ENCODE measurements around the gene AGAP9. TPM values are rescaled to one million over a fixed set of nuclear protein-coding genes. Genes with fewer than 3 reads are reported as not detected.
"Not testable (repeated sequence)": the region's sequence is repeated elsewhere in the genome, so short reads cannot be mapped to it uniquely, and the experiment has no call there.

The AGAP9 gene
- total RNA-seq, 1 experiment from 2014 or later, result 8.4 TPM

DNA sequence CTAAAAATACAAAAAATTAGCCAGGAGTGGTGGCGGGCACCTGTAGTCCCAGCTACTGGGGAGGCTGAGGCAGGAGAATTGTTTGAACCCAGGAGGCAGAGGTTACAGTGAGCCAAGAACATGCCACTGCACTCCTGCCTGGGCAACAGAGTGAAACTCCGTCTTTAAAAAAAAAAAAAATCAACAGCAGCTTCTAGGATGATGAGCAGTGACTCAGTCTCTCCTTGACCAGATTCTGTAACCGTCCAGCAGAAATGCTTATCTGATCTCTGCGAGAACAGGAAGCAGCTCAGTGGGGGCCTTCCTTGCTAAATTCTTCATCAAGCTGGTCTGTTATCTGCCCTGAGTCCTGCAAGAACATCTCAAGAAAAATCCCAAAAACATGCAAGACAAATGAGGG lies 37.5 kb downstream of the AGAP9 start:
- POLR2A ChIA-PET, result not testable (repeated sequence)

DNA sequence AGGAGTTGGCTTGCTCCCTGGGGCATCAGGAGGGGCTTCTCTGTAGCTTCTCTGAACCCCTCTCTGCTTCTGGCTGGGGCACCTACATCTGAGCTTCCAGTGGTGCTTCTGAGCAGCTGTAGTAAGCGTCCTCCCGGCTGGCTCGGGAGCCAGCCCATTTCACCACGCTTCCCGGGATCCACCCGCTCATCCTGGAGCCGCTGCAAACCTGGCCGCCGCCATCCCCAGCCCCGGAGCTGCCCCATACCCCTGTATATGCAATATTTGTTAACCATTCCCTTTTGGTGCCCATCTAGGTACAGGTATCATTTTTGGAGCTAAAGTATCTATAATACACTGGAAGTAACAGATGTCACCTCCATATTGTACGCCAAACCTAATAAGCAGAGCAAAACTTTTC lies 38.7 kb downstream of the AGAP9 start:
- H3K4me3 Mint-ChIP-seq; DNase-seq (ENCODE audit: low spot score); H3K27ac Mint-ChIP-seq; CTCF ChIA-PET; H3K36me3 Mint-ChIP-seq; H3K9me3 Mint-ChIP-seq; ATAC-seq; H3K27me3 Mint-ChIP-seq (ENCODE audit: low read depth); H3K4me1 Mint-ChIP-seq; POLR2A ChIA-PET: not testable (repeated sequence)

More for the DNA sequence above, 37.5 kb downstream of the AGAP9 start:
- DNase-seq (ENCODE audit: low spot score); ATAC-seq; H3K4me3 Mint-ChIP-seq; H3K36me3 Mint-ChIP-seq; H3K27me3 Mint-ChIP-seq (ENCODE audit: low read depth); H3K27ac Mint-ChIP-seq; H3K4me1 Mint-ChIP-seq; CTCF ChIA-PET; H3K9me3 Mint-ChIP-seq: not testable (repeated sequence)

- CTCF ChIA-PET; H3K4me3 Mint-ChIP-seq; H3K27ac Mint-ChIP-seq; ATAC-seq; H3K9me3 Mint-ChIP-seq; POLR2A ChIA-PET; H3K27me3 Mint-ChIP-seq (ENCODE audit: low read depth); DNase-seq (ENCODE audit: low spot score); H3K4me1 Mint-ChIP-seq; H3K36me3 Mint-ChIP-seq: not testable (repeated sequence)
Observed at GRCh38 chr10:47483923-47484322, 39.5 kb downstream of the AGAP9 start, which contains the start of gene ANXA8. Gene ANXA8, minus strand, starts transcription at chr10:47484115. Its CDS starts 182 bp downstream, at chr10:47483933.

- ATAC-seq; POLR2A ChIA-PET; H3K9me3 Mint-ChIP-seq; H3K27me3 Mint-ChIP-seq (ENCODE audit: low read depth); H3K27ac Mint-ChIP-seq; DNase-seq (ENCODE audit: low spot score); H3K4me1 Mint-ChIP-seq; H3K4me3 Mint-ChIP-seq; H3K36me3 Mint-ChIP-seq; CTCF ChIA-PET: not testable (repeated sequence)
Observed at GRCh38 chr10:47482367-47482766, 41.1 kb downstream of the AGAP9 start.

DNA sequence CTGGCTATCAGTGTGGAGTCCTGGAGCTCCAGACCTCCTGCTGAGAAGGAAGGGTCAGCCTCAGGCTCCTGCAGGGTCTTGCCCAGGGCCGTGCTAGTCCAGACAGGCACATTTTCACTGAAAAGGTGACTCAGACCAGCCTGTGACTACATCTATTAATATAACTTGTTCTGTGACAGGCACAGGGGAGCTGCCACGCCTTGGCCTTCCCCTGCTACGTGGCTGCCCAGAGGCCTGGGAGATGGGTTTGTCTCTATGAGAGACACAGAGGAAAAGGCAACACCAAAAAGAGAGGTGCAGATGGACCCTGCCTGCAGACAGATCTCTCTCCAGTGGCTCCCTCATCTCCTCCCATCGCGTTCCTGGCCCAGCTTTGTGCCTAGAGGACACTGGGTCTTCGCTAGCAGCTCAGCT lies 41.7 kb downstream of the AGAP9 start:
- H3K36me3 Mint-ChIP-seq; POLR2A ChIA-PET; ATAC-seq; H3K4me3 Mint-ChIP-seq; H3K27me3 Mint-ChIP-seq (ENCODE audit: low read depth); CTCF ChIA-PET; DNase-seq (ENCODE audit: low spot score); H3K27ac Mint-ChIP-seq; H3K4me1 Mint-ChIP-seq; H3K9me3 Mint-ChIP-seq: not testable (repeated sequence)

- H3K27me3 Mint-ChIP-seq (ENCODE audit: low read depth); H3K9me3 Mint-ChIP-seq; H3K4me1 Mint-ChIP-seq; H3K27ac Mint-ChIP-seq; CTCF ChIA-PET; DNase-seq (ENCODE audit: low spot score); H3K4me3 Mint-ChIP-seq; POLR2A ChIA-PET; H3K36me3 Mint-ChIP-seq: not testable (repeated sequence)
- peak; percentile 58 for ATAC-seq
Observed at GRCh38 chr10:47481182-47481766, 42.2 kb downstream of the AGAP9 start.

- peak; percentile 37 for ATAC-seq
- H3K27ac Mint-ChIP-seq; H3K4me3 Mint-ChIP-seq; DNase-seq (ENCODE audit: low spot score); H3K27me3 Mint-ChIP-seq (ENCODE audit: low read depth); H3K9me3 Mint-ChIP-seq; CTCF ChIA-PET; H3K4me1 Mint-ChIP-seq; H3K36me3 Mint-ChIP-seq; POLR2A ChIA-PET: not testable (repeated sequence)
Observed at GRCh38 chr10:47480133-47480532, 43.3 kb downstream of the AGAP9 start.

- H3K4me1 Mint-ChIP-seq; H3K27me3 Mint-ChIP-seq (ENCODE audit: low read depth); H3K4me3 Mint-ChIP-seq; H3K27ac Mint-ChIP-seq; H3K36me3 Mint-ChIP-seq; DNase-seq (ENCODE audit: low spot score); H3K9me3 Mint-ChIP-seq; CTCF ChIA-PET; POLR2A ChIA-PET: not testable (repeated sequence)
- ATAC-seq, result peak; percentile 53
Observed at GRCh38 chr10:47478114-47478513, 45.3 kb downstream of the AGAP9 start.

GRCh38 chr10:47477078-47477477 lies 46.4 kb downstream of the AGAP9 start:
- H3K4me3 Mint-ChIP-seq; H3K4me1 Mint-ChIP-seq; CTCF ChIA-PET; H3K9me3 Mint-ChIP-seq; H3K36me3 Mint-ChIP-seq; H3K27ac Mint-ChIP-seq; H3K27me3 Mint-ChIP-seq (ENCODE audit: low read depth); POLR2A ChIA-PET; DNase-seq (ENCODE audit: low spot score); ATAC-seq: not testable (repeated sequence)

GRCh38 chr10:47475101-47475500 lies 48.3 kb downstream of the AGAP9 start:
- H3K9me3 Mint-ChIP-seq; H3K27me3 Mint-ChIP-seq (ENCODE audit: low read depth); DNase-seq (ENCODE audit: low spot score); H3K27ac Mint-ChIP-seq; POLR2A ChIA-PET; CTCF ChIA-PET; H3K36me3 Mint-ChIP-seq; H3K4me1 Mint-ChIP-seq; H3K4me3 Mint-ChIP-seq; ATAC-seq: not testable (repeated sequence)

DNA sequence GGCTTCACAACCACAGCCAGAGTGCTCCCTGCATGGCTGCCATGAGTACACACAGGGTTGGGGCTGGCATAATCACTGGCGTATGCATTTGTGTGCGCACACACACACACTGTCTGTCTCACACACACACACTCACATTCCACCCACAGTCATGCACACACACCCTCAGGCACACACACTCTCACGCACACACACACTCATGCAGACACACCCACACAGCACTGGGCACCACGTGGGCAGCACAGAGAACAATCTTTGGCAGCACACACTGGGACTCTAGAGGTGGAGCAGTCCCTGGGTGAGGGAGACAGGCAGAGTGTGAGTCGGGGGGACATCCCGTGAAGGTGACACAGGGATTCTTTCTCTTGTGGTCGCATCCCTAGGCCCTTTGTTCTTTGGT lies 49.9 kb downstream of the AGAP9 start:
- ATAC-seq; H3K4me1 Mint-ChIP-seq; H3K27ac Mint-ChIP-seq; H3K36me3 Mint-ChIP-seq; POLR2A ChIA-PET; H3K9me3 Mint-ChIP-seq; H3K27me3 Mint-ChIP-seq (ENCODE audit: low read depth); DNase-seq (ENCODE audit: low spot score); H3K4me3 Mint-ChIP-seq; CTCF ChIA-PET: not testable (repeated sequence)

- H3K4me3 Mint-ChIP-seq, H3K36me3 Mint-ChIP-seq: not testable (repeated sequence)
Observed at GRCh38 chr10:47472647-47473046, 50.8 kb downstream of the AGAP9 start.

GRCh38 chr10:47472072-47472471 lies 51.4 kb downstream of the AGAP9 start:
- POLR2A ChIA-PET; H3K4me1 Mint-ChIP-seq; H3K27ac Mint-ChIP-seq; DNase-seq (ENCODE audit: low spot score); CTCF ChIA-PET; H3K36me3 Mint-ChIP-seq; H3K4me3 Mint-ChIP-seq; H3K27me3 Mint-ChIP-seq (ENCODE audit: low read depth); H3K9me3 Mint-ChIP-seq: not testable (repeated sequence)
- ATAC-seq, result peak; percentile 23; the same call in 1 of the 2 replicates

More at GRCh38 chr10:47472647-47473046, 50.8 kb downstream of the AGAP9 start:
- H3K4me1 Mint-ChIP-seq; H3K27me3 Mint-ChIP-seq (ENCODE audit: low read depth); POLR2A ChIA-PET; CTCF ChIA-PET; H3K27ac Mint-ChIP-seq; ATAC-seq; DNase-seq (ENCODE audit: low spot score); H3K9me3 Mint-ChIP-seq: not testable (repeated sequence)

Measured in WTC11 (cell line).